GM19463 (cell line): ENCODE data around the gene ICE1.
A peak's percentile ranks its signal among the peaks of the same experiment; 100 is the strongest.
"Not testable (repeated sequence)": the region's sequence is repeated elsewhere in the genome, so short reads cannot be mapped to it uniquely, and the experiment has no call there.

Experiments
- ATAC-seq: cut with Tn5 transposase; IDR thresholded peaks from one replicate; pipeline ENCODE4 v1.9.1; 2021; ENCODE audit warnings: mild to moderate bottlenecking, moderate library complexity; ENCODE audit not compliant: unreplicated experiment

Gene ICE1

DNA sequence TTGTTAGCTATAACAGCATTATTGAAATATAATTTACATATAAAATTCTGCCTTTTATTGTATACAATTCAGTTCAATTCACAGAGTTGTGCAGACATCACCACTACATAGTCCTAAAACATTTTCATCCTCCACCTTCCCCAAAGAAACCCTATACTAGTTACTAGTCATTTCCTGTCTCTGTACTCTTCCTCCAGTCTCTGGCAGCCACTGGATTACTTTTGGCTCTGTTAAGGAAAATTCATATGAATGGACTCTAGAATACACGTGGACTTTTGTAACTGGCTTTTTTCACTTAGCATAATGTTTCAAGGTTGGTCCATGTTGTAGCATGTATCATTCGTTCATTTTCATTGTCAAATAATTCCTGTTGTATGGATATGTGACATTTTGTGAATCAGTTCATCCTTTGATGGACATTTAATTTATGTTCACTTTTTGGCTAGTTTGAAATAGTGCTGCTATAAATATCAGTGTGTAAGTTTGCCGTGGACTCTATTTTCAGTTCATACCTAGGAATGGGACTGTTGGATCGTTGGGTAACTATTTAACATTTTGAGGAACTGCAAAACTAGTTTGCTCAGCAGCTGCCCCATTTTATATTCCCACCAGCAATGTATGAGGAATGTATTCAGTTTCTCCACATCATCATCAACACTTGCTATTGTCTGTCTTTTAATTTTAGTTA, 9.7 kb downstream of the ICE1 start:
- ATAC-seq = no peak

- no peak for ATAC-seq
Measured at GRCh38 chr5:5436203-5436760, 13.8 kb downstream of the ICE1 start.

DNA sequence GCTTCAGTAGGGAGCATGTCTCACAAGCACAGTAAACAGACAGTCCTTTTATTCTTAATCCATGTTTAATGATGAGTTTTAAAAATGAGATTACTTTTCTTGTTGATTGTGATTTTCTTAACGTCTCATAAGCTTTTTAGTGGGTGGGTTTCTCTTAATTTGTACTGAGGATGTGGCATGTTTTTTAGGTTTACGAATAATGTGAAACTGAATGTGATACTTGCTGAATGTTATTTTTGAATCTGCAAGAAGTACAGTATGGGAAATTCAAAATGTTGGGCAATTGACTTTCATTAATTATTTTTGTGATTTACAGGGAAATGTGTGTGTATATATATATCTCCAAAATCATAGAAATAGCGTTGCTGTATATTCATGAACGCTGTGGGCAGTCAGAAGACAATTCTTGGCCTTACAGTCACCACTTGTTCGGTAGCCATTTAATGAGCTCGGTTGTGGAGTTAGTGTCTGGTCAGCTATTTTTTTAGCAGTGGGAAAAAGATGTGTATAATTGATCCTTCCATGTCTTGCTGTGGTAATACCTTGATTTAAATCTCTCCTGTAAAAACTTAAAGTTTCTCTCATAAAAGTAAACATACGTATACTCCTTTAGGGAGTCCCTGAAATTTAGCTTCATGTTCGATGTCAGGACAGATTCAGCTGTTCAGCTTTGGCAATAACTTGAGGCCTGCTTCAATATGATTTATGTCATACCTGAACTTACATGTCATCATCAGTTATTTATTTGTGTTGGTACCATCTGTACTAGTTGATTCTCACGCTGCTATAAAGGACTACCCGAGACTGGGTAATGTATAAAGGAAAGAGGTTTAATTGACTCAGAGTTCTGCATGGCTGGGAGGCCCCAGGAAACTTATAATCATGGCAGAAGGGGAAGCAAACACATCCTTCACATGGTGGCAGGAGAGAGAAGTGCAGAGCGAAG, 15.0 kb downstream of the ICE1 start:
- ATAC-seq = no peak

GRCh38 chr5:5451863-5452262, 29.4 kb downstream of the ICE1 start:
- no peak for ATAC-seq

- ATAC-seq = no peak
Measured at GRCh38 chr5:5453131-5453530, 30.7 kb downstream of the ICE1 start.

GRCh38 chr5:5454391-5454790, 31.9 kb downstream of the ICE1 start:
- ATAC-seq = no peak

DNA sequence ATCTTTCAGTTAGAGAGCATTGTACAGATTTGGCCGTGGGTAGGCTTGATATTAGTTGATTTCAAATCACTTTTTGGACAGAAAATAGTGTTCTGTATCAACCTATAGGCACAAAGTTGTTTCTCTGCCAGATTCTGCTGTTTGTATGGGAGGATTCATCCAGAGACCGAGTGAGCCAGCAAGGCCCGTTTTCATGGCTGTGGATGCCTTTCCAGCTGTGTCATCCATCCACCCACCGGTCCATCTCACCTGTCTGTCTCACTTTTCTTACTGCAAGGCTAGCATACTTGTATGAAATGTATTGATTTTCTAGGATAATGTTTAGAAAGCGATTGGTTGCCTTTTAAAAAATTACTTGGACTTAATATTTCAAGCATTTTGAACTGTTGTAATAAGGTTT, 34.4 kb downstream of the ICE1 start:
- ATAC-seq = no peak

DNA sequence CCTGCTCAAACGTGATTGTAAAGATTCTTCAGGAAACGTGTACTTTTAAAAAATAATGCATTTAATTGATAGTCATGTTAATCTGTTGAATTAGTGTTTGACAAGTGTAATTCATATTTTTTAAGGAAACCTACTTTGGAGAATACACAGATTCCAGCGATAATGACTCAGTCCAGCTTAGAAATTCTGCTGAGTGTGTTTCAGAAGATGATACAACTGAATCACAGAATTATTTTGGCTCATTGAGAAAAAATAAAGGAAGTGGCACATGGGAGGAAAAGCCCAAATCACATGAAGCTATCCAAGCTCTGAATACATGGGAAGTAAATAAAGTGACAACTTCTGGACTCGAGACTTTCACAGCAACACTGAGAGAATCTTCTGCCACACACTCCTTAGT, 37.8 kb downstream of the ICE1 start:
- ATAC-seq = no peak

DNA sequence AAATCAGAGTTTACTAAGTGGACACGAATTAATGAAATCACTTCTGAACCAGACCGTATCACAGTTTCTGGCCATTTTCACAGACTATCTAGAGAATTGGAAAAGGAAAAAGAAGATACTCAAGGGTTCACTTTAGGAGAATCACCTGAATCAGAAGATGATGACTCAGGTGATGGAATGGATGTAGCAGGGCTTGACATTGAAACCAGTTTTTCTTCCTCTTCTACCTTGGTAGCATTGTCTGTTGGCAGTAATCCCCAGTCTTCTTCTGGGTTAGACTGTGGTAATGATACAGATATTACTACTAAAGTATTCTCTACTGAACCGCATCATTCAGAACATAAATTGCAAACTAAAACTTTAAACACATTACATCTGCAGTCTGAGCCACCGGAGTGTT, 38.5 kb downstream of the ICE1 start:
- ATAC-seq = no peak

- ATAC-seq = no peak
Measured at GRCh38 chr5:5464036-5464715, 41.7 kb downstream of the ICE1 start.

DNA sequence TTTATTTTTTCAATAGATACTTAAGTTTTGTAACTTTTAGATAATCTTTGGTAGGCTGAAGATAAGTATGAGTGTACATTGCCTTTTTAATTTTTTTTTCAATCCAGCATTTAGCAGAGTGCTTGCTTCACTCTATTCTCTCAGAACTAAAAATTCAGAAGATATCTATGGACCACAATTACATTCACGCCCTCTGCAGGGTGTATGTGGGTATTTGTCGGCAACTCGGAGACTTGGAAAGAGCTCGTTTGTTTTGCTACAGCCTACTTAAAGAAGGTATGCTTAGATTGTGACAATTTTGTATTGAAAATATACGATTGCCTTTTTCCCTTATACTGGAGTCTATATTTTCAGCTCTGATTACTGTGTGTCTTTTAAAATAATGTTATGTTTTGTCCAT, 43.8 kb downstream of the ICE1 start:
- ATAC-seq = no peak

DNA sequence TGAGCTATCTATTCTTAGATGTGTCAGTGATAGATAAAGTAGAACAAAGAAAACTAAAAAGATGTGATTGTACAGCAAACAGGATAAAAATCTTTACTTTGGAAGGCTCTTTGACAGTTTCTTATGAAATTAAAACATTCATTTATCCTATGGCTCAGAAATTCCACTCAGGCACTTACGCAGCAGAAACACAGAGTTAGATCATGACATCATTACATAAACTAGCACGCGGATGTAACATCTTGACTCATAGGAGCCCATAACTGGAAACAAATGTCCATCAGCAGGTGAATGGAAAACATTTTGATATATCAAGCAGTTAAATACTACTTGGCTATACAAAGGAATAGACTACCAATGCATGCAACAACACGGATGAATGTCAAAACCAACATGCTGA, 45.3 kb downstream of the ICE1 start:
- no peak for ATAC-seq

DNA sequence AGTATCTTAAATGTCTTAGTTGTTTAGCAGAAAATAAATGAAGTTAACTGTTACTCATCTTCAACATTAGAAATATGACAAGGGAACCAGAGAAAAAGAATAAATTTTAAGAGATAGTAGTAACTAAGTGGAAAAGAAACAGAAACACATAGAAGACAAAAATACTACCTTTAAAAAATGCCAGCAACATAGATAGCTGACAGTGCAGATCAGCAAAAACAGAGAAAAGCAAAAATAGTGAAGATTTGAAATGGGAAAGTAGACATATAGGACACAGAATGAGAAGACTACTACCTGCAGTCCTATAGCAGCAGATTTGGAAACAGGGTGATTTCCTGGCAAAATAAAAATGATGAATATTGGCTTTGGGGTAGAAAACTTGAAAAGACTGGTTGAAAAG, 48.5 kb downstream of the ICE1 start:
- no peak for ATAC-seq

- ATAC-seq = no peak
Measured at GRCh38 chr5:5473226-5473625, 50.7 kb downstream of the ICE1 start.

- no peak for ATAC-seq
Measured at GRCh38 chr5:5474961-5475360, 52.5 kb downstream of the ICE1 start.

GRCh38 chr5:5475975-5476374, 53.5 kb downstream of the ICE1 start:
- ATAC-seq = no peak

GRCh38 chr5:5479578-5479977, 57.1 kb downstream of the ICE1 start:
- not testable (repeated sequence) for ATAC-seq

DNA sequence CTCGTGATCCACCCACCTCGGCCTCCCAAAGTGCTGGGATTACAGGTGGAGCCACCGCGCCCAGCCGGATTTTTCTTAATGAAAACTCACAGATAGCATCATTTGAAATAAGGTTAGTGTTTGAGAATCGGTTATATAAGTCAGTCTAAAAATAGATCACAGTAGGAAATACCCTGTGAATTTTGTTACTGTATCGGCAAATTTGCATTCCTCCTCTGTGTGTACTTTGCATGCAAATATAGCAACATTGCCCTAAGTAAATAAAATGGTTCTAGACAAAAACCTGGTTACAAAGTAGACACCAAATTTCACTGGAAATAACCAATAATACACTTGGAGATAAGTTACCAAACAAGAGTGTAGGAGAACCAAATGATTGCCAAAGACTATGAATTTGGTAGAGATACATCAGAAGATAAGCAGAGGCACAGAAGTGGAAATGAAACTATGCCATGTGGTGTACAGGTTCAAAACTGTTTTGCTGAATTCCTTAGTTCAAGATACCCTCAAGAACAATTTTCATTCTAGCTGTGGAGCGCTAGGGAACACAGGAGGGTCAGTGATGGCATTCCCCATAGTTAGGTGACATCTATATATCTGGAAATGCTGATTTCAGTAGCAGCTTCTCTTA, 58.1 kb downstream of the ICE1 start:
- peak; percentile 47 for ATAC-seq

DNA sequence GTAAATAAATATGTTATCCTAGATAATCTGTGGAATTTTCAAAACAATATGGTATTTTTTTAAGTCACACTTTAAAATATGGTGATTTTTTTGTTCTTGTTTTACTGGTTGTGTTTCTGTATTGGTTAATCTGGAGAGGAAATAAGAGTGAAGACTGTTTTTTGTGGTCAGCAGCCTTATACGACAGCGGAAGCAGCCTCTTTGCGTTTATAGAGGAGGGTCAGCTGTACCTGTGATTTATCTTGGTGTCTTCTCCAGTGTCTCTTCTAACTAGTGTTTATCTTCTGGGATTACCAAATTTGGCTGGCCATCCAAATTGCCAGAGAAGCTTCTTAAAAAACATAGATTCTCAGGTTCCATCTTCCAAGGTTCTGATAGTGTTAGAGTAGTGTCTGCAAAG, 58.7 kb downstream of the ICE1 start:
- no peak for ATAC-seq

DNA sequence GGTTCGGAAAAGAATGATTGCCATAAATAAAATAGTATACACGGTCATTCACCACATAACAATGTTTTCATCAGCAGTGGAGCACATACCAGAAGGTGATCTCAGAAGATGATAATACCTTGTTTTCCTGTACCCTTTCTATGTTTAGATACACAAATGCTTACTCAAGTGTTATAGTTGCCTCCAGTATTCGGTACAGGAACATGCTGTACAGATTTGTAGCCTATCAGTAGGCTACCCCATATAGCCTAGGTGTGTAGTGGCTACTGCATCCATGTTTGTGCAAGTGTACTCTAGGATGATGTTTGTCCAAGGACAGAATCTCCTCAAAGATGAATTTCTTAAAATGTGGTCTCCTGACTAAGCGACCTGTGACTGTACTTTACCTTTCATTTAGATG, 59.2 kb downstream of the ICE1 start:
- ATAC-seq = no peak

DNA sequence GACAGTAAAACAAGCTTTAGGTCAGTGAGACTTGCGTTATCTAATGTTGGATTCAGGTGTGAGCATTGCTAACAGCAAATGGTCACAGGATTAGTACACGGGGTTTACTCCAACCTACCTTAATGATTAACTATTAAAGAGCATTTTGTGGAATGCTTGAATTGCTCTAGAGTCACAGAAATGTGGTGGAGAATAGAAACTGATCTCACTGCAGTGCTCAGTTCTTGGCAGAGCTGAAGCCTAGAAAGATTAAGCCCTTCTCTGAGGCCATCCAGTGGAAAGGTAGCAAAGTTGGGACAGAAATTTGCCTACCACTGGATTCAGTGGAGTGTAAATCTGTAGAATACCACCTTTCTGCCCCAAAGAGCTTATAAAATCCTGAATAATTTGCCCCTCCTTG, 60.9 kb downstream of the ICE1 start:
- ATAC-seq = no peak
